ENCODE data around the gene SIGLEC1.

The SIGLEC1 gene

DNA sequence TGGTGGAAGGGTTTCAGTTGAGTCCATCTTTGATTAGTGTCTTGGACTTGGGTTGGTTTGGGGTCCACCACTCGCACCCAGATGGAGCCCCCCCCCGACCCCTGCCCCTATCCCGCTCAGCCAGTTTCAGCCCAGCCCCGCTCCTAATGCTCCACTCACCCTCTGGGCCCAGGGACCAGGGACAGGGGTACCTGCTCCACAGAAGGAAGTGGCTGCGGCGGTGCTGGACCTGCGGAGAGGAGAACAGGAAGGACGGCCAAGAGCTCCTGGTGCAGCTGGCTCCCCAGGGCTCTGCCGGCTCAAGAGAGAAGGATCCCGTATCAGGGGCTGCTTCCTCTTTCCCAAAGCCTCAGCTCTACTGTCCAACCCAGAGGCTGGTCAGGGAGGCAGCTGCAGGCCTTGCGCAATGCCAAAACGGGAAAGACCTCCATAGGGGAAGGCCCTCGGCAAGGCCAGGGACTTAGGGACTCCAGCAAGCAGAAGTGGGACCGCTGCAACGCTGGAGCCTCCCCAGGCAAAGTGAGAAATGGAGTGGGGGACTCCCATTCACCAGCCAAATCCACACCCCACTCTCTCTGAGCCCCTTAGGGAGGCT, at the start of gene SIGLEC1:
TSS of gene SIGLEC1 (minus strand) at position 322 of the 595 bp plus-strand sequence. CDS start 5,472 bp downstream, outside the sequence.
- DNase-seq = no peak

DNA sequence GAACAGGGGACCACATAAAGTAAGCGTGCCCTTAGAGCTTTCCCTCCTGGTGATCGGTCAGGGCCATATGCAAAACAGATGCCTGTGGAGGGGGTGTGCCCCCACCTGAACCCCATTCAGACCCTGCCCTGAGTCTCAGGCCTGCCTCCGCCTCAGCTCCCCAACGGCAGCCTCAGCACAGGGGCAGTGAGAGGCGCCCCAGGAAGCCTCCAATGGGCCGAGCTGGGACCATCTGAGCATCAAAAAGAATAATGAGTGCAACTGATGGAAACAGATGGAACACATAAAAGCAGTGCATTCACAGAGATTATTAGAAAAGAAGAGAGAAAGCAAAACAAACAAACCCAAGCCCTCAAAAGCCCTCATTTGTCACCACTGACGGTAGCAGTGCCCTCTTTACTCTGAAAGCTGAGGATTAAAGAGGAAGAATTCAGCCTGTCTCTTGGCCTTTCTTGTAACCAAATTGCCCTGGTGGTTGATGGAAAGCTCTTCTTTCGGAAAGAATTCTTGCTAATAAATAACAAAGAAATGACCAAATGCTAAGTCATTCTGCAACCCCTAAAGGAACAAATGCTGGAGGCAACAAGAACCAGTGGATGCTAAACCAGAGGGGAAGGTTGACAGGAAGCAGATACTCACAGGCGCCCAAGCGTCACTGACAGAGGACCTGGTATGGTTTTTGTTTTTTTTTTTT, 48.4 kb upstream of the SIGLEC1 start:
- DNase-seq = no peak

GRCh38 chr20:3759884-3760283, 47.5 kb upstream of the SIGLEC1 start:
- no peak for DNase-seq

GRCh38 chr20:3759316-3759823, 47.0 kb upstream of the SIGLEC1 start:
- DNase-seq = no peak

DNA sequence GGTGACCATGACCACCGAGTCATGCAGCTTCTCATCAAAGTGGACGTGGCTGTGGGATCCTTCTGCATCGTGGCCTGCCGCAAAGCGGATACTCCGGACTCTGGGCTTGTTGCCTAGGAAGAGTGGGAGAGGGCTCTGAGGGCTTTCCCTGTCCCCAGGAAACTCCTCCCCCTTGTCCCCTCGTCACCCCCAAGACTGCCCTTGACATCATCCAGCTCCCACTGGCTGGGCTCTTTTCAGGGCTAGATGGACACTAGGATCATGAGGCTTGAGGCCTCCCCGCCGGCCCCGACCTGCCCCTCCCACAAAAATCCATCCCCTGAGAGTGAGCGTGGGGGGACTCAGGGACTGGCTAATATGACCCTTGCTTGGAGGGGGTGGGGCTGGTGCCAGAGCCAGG, 46.2 kb upstream of the SIGLEC1 start:
- DNase-seq = no peak

DNA sequence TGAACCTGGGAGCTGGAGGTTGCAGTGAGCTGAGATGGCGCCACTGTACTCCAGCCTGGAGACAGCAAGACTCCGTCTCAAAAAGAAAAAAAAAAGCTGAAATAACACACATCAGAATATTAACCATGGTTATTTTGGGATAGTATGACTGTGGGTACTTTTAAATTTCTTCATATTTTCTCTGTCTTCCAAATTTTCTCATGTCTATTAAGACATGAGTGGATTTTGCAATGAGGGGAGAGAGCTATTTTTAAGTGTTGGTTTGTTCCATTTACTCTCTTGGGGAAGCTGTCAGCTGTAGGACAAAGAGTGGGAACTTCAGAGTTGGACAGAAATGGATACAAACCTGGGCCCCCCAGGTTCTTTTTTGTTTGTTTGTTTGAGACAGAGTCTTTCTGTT, 44.9 kb upstream of the SIGLEC1 start:
- no peak for DNase-seq

DNA sequence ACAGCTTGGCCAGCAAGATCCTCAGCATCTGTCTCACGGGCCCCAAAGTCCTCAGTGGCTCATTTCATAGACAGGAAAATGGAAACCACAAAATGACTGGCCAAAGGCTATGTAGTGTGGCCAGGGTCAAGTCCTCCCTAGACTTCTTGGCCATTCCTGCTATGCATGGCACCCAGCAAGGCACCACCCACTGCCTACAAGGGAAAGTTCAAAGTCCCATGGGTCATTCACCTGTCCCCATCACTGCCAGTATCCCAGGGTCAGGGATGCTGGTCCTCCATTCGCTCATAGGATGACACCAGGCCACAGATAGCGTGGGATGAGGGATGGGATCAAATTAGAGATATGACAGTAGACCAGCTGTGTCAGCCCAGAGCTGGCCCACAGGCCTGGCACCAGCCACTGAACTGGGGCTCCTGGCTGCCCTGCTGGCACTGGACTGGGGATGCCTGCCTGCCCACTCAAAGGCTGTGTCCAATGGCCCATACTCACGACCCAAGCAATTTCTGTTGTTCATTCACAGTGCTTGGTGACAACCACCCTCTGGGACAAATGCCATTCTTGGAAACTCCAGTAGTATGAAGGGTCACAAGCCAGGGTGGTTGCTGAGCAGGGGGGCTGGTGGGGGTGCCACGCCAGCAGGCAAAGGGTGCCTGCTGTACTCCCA, 43.5 kb upstream of the SIGLEC1 start:
- DNase-seq = no peak

- DNase-seq = no peak
These were observed 42.9 kb upstream of the SIGLEC1 start for GRCh38 chr20:3755269-3755668.

DNA sequence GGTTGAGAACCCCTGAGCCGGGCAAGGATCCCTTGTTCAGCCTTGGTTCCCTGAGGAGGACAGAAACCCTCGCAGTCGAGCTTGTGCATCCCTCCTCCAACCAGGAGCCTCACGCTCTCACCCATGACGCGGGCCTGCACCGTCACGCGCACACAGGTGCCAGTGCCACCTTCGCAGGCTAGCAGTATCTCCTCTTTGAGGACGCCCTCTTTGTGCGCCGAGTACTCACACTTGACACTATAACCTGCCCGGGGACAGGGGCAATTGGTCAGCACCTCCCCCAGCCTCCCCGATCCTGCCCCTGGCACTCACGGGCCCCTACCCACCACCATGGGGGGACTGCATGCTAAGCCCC, 41.9 kb upstream of the SIGLEC1 start:
- no peak for DNase-seq

- no peak for DNase-seq
These were observed 41.3 kb upstream of the SIGLEC1 start for GRCh38 chr20:3753501-3754275.

GRCh38 chr20:3753098-3753497, 40.7 kb upstream of the SIGLEC1 start:
- DNase-seq = peak; percentile 53

DNA sequence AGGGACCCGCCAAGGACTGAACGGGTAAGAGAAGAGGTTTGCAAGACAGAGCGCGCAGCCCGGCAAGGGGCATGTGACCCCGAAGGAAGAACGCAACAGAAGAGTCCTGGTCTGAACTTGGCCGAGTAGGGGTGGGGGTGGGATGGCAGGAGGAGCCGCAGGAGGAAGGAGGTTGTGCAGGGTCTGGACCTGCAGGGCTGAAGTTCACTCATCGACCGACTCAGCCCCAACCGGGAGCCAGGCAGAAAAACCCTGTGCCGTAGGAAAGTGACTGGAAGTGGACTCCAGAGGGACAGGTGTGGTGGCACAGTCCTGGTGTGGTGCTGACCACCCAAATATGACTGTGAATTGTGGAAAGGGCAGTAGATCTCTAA, 40.0 kb upstream of the SIGLEC1 start:
- DNase-seq = no peak

GRCh38 chr20:3751675-3752385, 39.4 kb upstream of the SIGLEC1 start:
- peak; percentile 50 for DNase-seq

- DNase-seq = no peak
These were observed 38.9 kb upstream of the SIGLEC1 start for GRCh38 chr20:3751305-3751674.

DNA sequence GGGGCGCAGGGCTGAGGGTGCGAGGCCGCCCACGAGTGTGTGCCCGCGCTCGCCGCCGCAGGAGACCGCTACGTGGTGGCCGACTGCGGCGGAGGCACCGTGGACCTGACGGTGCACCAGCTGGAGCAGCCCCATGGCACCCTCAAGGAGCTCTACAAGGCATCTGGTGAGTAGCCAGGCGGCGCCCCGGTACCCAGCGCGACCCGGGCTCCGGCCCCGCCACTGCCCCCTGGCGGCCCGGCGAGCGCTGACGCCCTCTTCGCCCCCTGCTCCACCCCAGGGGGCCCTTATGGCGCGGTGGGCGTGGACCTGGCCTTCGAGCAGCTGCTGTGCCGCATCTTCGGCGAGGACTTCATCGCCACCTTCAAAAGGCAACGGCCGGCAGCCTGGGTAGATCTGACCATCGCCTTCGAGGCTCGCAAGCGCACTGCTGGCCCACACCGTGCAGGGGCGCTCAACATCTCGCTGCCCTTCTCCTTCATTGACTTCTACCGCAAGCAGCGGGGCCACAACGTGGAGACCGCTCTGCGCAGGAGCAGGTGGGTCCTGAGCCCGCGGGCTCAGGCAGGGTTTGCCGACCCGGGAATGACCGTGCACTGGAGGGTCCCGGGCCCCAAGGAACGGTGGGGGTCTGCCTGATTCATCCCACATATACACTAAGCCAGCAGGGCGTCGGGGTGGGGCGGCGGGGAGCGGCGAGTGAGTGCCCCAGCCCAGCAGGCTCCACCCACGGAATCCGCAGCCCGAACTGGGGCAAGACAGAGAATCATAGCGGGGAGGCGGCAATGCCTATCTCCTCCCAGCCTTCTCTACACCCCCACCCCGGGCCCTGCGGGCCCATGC, 37.5 kb upstream of the SIGLEC1 start:
- DNase-seq = peak; percentile 40

DNA sequence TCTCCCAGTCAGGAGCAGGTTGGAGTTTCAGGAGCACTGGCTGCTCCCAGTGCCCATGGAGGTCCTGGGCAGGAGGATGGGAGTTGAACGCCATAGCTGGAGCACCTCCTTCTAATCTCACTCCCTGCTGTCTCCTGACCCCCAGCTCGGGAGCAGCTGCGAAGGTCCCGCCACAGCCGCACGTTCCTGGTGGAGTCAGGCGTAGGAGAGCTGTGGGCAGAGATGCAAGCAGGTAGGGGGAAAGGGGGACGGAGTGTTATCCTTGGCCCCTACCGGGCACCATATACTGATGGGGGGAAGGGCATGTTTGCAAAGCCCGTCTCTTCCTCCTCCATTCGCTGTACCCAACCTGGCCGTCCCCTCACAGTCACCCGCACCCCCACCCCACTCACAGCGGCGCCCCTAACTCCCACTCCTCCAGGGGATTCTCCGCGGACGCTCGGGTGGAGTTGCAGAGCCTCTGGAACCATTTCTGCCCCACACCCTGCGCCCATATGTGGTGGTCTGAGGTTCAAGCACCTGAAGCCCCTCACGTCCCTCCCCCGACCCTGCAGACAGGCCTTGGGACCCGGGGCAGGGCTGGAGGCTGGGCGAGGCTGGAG, 36.8 kb upstream of the SIGLEC1 start:
- DNase-seq = no peak

DNA sequence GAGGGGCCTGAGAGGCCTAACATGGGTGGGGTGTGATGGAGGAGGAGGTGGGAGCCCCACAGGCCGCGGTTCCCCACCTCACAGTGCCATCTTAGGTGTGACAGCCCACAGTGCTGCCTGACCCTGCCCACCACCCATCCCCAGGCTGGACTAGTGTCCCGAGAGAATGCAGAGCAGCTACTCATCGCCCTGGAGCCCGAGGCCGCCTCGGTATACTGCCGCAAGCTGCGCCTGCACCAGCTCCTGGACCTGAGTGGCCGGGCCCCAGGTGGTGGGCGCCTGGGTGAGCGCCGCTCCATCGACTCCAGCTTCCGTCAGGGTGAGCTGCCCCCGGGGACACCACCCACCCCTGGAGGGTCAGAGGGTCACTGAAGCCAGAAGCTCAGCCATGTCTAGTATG, 35.7 kb upstream of the SIGLEC1 start:
- no peak for DNase-seq

GRCh38 chr20:3747471-3747870, 35.1 kb upstream of the SIGLEC1 start:
- DNase-seq = no peak

DNA sequence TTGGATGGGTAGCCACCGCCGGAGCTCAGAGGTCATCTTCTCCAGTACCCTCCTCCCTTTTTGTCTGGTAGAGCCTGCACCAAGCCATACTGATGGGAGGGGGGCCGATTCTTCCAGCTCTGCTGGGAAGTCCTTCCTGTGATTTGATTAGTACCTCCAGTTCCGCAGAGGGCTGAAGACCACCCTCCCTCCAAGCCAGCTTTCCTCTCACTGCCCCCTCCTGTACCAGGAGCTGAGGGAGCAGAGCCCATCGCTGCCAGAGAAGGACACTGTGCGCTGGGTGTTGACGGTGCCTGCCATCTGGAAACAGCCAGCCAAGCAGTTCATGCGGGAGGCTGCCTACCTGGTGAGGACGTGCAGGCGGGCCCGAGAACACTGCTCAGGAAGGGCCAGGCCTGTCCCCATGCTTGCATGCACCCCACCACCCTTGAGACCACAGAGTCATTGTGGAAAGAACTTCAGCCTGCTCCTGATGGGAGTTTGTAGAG, 33.3 kb upstream of the SIGLEC1 start:
- no peak for DNase-seq

DNA sequence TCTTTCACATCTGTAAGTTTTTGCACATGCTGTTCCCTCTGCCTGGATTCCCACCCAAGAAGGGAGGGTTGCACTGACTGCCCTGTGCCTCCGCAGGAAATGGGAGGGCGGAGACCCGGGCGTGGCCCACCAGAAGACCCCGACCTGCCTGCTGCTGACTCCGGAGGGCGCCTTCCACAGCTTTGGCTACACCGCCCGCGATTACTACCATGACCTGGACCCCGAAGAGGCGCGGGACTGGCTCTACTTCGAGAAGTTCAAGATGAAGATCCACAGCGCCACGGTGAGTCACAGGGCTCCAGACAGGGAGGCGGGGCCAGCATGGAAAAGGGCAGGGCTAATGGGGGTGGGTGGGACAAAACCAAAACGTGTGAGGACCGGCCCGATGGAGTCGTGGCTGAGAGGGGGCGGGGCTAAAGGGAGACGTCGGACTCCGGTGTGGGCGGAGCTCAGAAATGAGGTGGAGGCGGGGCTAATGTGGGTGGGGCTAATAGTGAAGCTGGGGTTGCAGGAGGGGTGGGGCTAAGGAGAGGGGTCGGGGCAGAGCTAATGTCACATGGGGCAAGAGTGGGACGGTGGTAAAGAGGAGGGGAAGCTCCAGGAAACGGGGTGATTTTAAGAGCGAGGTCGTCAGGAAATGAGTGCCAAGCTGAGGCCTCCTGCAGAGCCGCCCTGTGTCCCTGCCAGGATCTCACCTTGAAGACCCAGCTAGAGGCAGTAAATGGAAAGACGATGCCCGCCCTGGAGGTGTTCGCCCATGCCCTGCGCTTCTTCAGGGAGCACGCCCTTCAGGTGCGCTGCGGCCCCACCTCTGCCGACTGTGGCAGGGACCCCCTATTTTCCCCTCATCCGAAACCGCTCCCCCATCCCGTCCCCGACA, 32.6 kb upstream of the SIGLEC1 start:
- DNase-seq = peak; percentile 76

Data from stimulated activated CD4-positive, alpha-beta T cell treated with anti-CD3 and anti-CD28 coated beads, Interleukin-4, amount 100 ng/mL, for 1 hour (primary cell).